HCT116 (cell line): ENCODE measurements around the gene URAD. TPM values are rescaled to one million over a fixed set of nuclear protein-coding genes. Genes with fewer than 3 reads are reported as not detected.

Source experiments
- ATAC-seq: fragments of 200-7000 bp; cut with Tn5 transposase; 2 replicates; pipeline ENCODE4 v1.9.1; 2020; ENCODE audit warnings: mild to moderate bottlenecking, moderate library complexity
- BruUV-seq: library from RNA; stranded (reverse); fragments of 400-500 nt; replicated peaks from 2 replicates; lab custom pipeline; 2021; lab: Mats Ljungman, UMichigan
- CTCF ChIA-PET: fragments of 300-600 bp; sonication (Branson Sonifier 250); formaldehyde crosslinking; loops from one replicate; lab custom pipeline; 2021; ENCODE audit warnings: antibody characterized with exemption; lab: Charles Lee
- POLR2A ChIA-PET: fragments of 300-600, 350-600 bp; sonication (Branson Sonifier 250); formaldehyde crosslinking; loops from one replicate; lab custom pipeline; 2021; ENCODE audit warnings: antibody characterized with exemption; lab: Charles Lee
- RAD21 ChIA-PET, 2 experiments: fragments of 300-600 bp; sonication (Branson Sonifier 250); formaldehyde crosslinking; loops; one replicate each; lab custom pipeline; 2023; ENCODE audit warnings: low total read pairs in 2 of 2; ENCODE audit not compliant: uncharacterized antibody in 2 of 2, unreplicated experiment in 2 of 2, low non-redundant PET in 1 of 2; lab: Charles Lee
- DNase-seq: peaks from one replicate; pipeline ENCODE4 v3.0.0-alpha.2; 2010; ENCODE audit warnings: low read depth, low spot score
- H2AFZ ChIP-seq: fragments of 200-600 bp; shearing (Covaris generic), sonication (generic); 2 replicates; pipeline ENCODE4 v1.6.1; 2017; ENCODE audit warnings: low read depth, mixed run types, mixed read lengths, antibody characterized with exemption, low read length; ENCODE audit not compliant: poor library complexity, severe bottlenecking
- H3K27ac ChIP-seq: 2 replicates; pipeline ENCODE4 v1.5.1; 2012; ENCODE audit warnings: low read depth, low read length
- H3K27me3 ChIP-seq: fragments of 200-600 bp; sonication (generic); 2 replicates; pipeline ENCODE4 v1.6.1; 2016; ENCODE audit warnings: mixed run types, low read length, mixed read lengths; ENCODE audit not compliant: insufficient read depth
- H3K36me3 ChIP-seq, 2 experiments: fragments of 200-500 bp in 1 of 2; fragments of 200-600 bp in 1 of 2; sonication (Bioruptor generic) in 1 of 2; sonication (generic) in 1 of 2; 2 replicates each; pipeline versions ENCODE4 v1.5.1 to v1.6.1; 2014 to 2016; ENCODE audit warnings: low read length in 2 of 2, inconsistent platforms in 1 of 2, mixed read lengths in 1 of 2, mixed run types in 1 of 2; ENCODE audit not compliant: insufficient read depth in 2 of 2, control insufficient read depth in 1 of 2
- H3K4me1 ChIP-seq, 2 experiments: fragments of 200-600 bp in 1 of 2; sonication (generic) in 1 of 2; 2 replicates each; pipeline versions ENCODE4 v1.5.1 to v1.6.1; 2012 to 2017; ENCODE audit warnings: low read length in 2 of 2, inconsistent platforms in 1 of 2, mild to moderate bottlenecking in 1 of 2, mixed read lengths in 1 of 2, mixed run types in 1 of 2, moderate library complexity in 1 of 2; ENCODE audit not compliant: insufficient read depth in 2 of 2, control insufficient read depth in 1 of 2
- H3K4me2 ChIP-seq: fragments of 200-600 bp; sonication (generic); 2 replicates; pipeline ENCODE4 v1.6.1; 2017; ENCODE audit warnings: mixed run types, low read length, mixed read lengths
- H3K4me3 ChIP-seq, 2 experiments: fragments of 200-600 bp in 1 of 2; sonication (generic) in 1 of 2; replicated peaks in 1 of 2; 2 replicates each; pipeline ENCODE4 v1.5.1; 2011 to 2016; ENCODE audit warnings: low read length in 2 of 2, control low read depth in 1 of 2, low read depth in 1 of 2, mild to moderate bottlenecking in 1 of 2, mixed read lengths in 1 of 2, mixed run types in 1 of 2
- H3K79me2 ChIP-seq: fragments of 200-600 bp; sonication (generic); 2 replicates; pipeline ENCODE4 v1.6.1; 2017; ENCODE audit warnings: mild to moderate bottlenecking, mixed run types, low read length, moderate library complexity, mixed read lengths; ENCODE audit not compliant: insufficient read depth
- H3K9ac ChIP-seq: fragments of 200-600 bp; sonication (generic); 2 replicates; pipeline ENCODE4 v1.6.1; 2016; ENCODE audit warnings: low read length, mixed read lengths
- H3K9me2 ChIP-seq: fragments of 200-600 bp; sonication (generic), shearing (Covaris generic); 2 replicates; pipeline ENCODE4 v1.6.1; 2017; ENCODE audit warnings: mixed run types, mild to moderate bottlenecking, moderate library complexity; ENCODE audit not compliant: insufficient read depth
- H3K9me3 ChIP-seq, 2 experiments: fragments of 200-500 bp in 1 of 2; fragments of 200-600 bp in 1 of 2; sonication (Bioruptor generic) in 1 of 2; sonication (generic) in 1 of 2; 2 replicates each; pipeline ENCODE4 v1.6.1; 2014 to 2017; ENCODE audit warnings: low read length in 2 of 2, mixed read lengths in 2 of 2, inconsistent platforms in 1 of 2, low read depth in 1 of 2, mild to moderate bottlenecking in 1 of 2, mixed run types in 1 of 2, moderate library complexity in 1 of 2; ENCODE audit not compliant: control insufficient read depth in 1 of 2, insufficient read depth in 1 of 2
- H4K20me1 ChIP-seq: fragments of 200-600 bp; sonication (generic), shearing (Covaris generic); 2 replicates; pipeline ENCODE4 v1.6.1; 2017; ENCODE audit warnings: mixed run types, mild to moderate bottlenecking, moderate library complexity; ENCODE audit not compliant: insufficient read depth
- EGR1 ChIP-seq: IDR thresholded peaks from 2 replicates; pipeline ENCODE4 v1.6.1; 2012; ENCODE audit warnings: low read depth
- POLR2A ChIP-seq: IDR thresholded peaks from 2 replicates; pipeline ENCODE4 v1.7.0; 2011; ENCODE audit warnings: borderline replicate concordance; ENCODE audit not compliant: insufficient read depth, insufficient read length; ENCODE audit errors: extremely low read depth
- POLR2AphosphoS5 ChIP-seq: IDR thresholded peaks from 2 replicates; pipeline ENCODE4 v1.6.1; 2011; ENCODE audit warnings: mild to moderate bottlenecking, low read depth, low read length, moderate library complexity
- REST ChIP-seq: IDR thresholded peaks from 2 replicates; pipeline ENCODE4 v1.6.1; 2012; ENCODE audit warnings: low read depth
- YY1 ChIP-seq: IDR thresholded peaks from 2 replicates; pipeline ENCODE4 v1.6.1; 2011; ENCODE audit warnings: low read length, low read depth, moderate library complexity, mild to moderate bottlenecking; ENCODE audit not compliant: insufficient replicate concordance; ENCODE audit errors: extremely low read depth
- intact Hi-C: fragments of 100-400 bp; cut with micrococcal nuclease; formaldehyde crosslinking; loops from 2 replicates; pipeline ENCODE4 v1.10.0; 2022
- total RNA-seq: library from RNA; stranded (reverse); gene quantifications from one replicate; pipeline ENCODE4 v1.2.1, GENCODE V29; 2021; ENCODE audit not compliant: unreplicated experiment
- TF ChIP-seq, protein P1 (sequence below): IDR thresholded peaks from 2 replicates; pipeline ENCODE4 v1.6.1; 2011; ENCODE audit warnings: mild to moderate bottlenecking, low read length, moderate library complexity; ENCODE audit not compliant: insufficient replicate concordance; ENCODE audit errors: extremely low read depth
- TF ChIP-seq, protein P2 (sequence below): IDR thresholded peaks from 2 replicates; pipeline ENCODE4 v1.6.1; 2012
- TF ChIP-seq, protein P3 (sequence below), 3 experiments: fragments of 200-600 bp in 1 of 3; sonication (generic) in 1 of 3; IDR thresholded peaks in 2 of 3; conservative IDR thresholded peaks in 1 of 3; 2 replicates each; pipeline ENCODE4 v1.5.1; 2012 to 2017; ENCODE audit warnings: low read depth in 2 of 3, low read length in 2 of 3, antibody characterized with exemption in 1 of 3, borderline replicate concordance in 1 of 3, control low read depth in 1 of 3, mild to moderate bottlenecking in 1 of 3, mixed read lengths in 1 of 3, mixed run types in 1 of 3, moderate library complexity in 1 of 3; ENCODE audit not compliant: insufficient read depth in 1 of 3

URAD gene
- total RNA-seq, 1 experiment from 2014 or later, result not detected

DNA sequence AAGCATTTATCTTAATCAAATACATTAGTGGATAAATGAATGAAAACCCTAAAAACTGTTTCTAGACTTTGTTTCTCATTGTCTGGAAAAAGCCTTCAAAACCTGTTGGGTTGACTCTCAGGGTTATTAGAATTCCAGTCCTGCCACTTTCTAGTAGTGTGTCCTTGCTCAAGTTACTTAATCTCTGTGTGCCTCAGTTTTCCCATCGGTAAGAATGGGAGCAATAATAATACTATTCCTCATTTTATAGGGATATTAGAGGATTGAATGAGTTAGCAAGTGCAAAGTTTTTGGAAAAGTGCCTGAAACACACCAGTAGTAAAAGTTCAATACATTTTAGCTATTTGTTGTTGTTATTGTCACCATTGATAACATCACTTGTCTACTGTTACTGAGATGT is 2.9 kb downstream of the URAD start:
- CTCF ChIA-PET, result interaction anchor here (1.1 to 5.2 kb wide), 7 partner anchors 12 to 1039 kb away, joined by 3 to 94 read pairs (median 14); no protein-coding TSS in a partner anchor

More for the DNA sequence above, 2.9 kb downstream of the URAD start:
- intact Hi-C loops, result loop anchor here (2.0 to 10.0 kb wide), 3 partner anchors 451 to 1001 kb away; no protein-coding TSS in a partner anchor
- H3K27ac ChIP-seq, result no peak overlapping the region
- H3K9me2 ChIP-seq, result no peaks in the 10 kb centered on the region
- no peaks in the 10 kb centered on the region for H3K79me2 ChIP-seq
- no peak overlapping the region for H2AFZ ChIP-seq
- H3K27me3 ChIP-seq, result no peaks in the 10 kb centered on the region
- DNase-seq, result no peak
- no peak for ATAC-seq
- BruUV-seq, result no TSS peak
- TF ChIP-seq EGR1 (no peak), POLR2AphosphoS5 (no peak), YY1 (no peak), REST (no peak), POLR2A (no peak)
- TF ChIP-seq, protein P1, sequence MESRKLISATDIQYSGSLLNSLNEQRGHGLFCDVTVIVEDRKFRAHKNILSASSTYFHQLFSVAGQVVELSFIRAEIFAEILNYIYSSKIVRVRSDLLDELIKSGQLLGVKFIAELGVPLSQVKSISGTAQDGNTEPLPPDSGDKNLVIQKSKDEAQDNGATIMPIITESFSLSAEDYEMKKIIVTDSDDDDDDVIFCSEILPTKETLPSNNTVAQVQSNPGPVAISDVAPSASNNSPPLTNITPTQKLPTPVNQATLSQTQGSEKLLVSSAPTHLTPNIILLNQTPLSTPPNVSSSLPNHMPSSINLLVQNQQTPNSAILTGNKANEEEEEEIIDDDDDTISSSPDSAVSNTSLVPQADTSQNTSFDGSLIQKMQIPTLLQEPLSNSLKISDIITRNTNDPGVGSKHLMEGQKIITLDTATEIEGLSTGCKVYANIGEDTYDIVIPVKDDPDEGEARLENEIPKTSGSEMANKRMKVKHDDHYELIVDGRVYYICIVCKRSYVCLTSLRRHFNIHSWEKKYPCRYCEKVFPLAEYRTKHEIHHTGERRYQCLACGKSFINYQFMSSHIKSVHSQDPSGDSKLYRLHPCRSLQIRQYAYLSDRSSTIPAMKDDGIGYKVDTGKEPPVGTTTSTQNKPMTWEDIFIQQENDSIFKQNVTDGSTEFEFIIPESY, result no peak
- TF ChIP-seq, protein P2, sequence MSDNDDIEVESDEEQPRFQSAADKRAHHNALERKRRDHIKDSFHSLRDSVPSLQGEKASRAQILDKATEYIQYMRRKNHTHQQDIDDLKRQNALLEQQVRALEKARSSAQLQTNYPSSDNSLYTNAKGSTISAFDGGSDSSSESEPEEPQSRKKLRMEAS, result no peak
- TF ChIP-seq, protein P3, sequence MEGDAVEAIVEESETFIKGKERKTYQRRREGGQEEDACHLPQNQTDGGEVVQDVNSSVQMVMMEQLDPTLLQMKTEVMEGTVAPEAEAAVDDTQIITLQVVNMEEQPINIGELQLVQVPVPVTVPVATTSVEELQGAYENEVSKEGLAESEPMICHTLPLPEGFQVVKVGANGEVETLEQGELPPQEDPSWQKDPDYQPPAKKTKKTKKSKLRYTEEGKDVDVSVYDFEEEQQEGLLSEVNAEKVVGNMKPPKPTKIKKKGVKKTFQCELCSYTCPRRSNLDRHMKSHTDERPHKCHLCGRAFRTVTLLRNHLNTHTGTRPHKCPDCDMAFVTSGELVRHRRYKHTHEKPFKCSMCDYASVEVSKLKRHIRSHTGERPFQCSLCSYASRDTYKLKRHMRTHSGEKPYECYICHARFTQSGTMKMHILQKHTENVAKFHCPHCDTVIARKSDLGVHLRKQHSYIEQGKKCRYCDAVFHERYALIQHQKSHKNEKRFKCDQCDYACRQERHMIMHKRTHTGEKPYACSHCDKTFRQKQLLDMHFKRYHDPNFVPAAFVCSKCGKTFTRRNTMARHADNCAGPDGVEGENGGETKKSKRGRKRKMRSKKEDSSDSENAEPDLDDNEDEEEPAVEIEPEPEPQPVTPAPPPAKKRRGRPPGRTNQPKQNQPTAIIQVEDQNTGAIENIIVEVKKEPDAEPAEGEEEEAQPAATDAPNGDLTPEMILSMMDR (IDR thresholded peaks at IDR 0.05 in 2 of 3, conservative IDR thresholded peaks at IDR 0.05 in 1 of 3; ENCODE audit: borderline replicate concordance in 1 of 3, insufficient read depth in 1 of 3, low read depth in 2 of 3, low read length in 2 of 3), result no peak
- TF ChIP-seq, all 23 proteins: peak for 0
- H4K20me1 ChIP-seq, result no peaks in the 10 kb centered on the region
- no peak overlapping the region for H3K4me3 ChIP-seq
- POLR2A ChIA-PET, result no interaction called here
- RAD21 ChIA-PET, result interaction anchor here (1.5 to 1.8 kb wide), 2 partner anchors 155 kb away, joined by 4 to 8 read pairs; no protein-coding TSS in a partner anchor
- no peaks in the 10 kb centered on the region for H3K9me3 ChIP-seq
- H3K9ac ChIP-seq, result no peak overlapping the region
- no peaks in the 10 kb centered on the region for H3K36me3 ChIP-seq
- no peak overlapping the region for H3K4me2 ChIP-seq
- H3K4me1 ChIP-seq, result no peaks in the 10 kb centered on the region
